ENCODE measurements around the gene EBF3.

The EBF3 gene

DNA sequence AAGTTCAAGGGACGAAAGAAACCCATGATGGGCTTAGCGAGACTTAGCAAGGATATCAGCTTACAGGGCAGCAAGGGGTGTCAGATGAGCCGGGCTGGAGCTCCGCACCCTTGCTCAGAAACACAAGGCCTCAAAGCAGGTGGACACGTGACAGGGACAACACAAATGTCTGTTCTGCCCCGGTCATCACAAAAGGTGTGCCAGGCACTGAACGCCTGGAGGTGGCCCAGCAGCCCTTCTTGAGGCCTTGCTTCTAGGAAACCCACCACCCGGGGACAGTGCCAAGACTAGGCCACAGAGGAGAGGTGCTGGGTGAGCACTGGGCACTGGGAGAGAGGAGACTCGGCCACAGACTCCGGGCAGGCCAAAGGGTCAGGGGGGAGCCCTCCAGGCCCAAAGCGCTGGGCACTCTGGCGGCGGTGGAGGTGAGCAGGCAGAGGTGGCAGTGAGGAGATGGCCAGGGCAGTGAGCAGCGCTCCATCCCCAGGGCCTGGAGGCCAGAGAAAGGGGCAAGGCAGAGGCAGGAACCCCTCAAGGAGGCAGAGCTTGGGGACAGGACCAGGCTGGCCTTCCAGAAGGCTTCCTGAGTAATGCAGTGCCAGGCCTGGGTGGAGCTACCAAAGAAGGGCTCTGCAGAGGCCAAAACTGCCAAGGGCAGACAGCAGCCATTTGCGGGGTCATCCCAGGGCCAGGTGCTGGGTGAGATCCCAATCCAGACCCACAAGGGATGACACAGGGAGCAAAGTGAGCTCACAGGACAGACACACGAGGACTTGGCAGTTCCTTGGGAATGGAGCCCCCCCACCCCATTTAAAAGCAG, 22.7 kb downstream of the EBF3 start:
- H3K4me3 ChIP-seq (replicated peaks; ENCODE audit: low read depth, low read length) = no peak overlapping the region
- no peak for DNase-seq (ENCODE audit: low read depth)
- TF ChIP-seq, protein P1, sequence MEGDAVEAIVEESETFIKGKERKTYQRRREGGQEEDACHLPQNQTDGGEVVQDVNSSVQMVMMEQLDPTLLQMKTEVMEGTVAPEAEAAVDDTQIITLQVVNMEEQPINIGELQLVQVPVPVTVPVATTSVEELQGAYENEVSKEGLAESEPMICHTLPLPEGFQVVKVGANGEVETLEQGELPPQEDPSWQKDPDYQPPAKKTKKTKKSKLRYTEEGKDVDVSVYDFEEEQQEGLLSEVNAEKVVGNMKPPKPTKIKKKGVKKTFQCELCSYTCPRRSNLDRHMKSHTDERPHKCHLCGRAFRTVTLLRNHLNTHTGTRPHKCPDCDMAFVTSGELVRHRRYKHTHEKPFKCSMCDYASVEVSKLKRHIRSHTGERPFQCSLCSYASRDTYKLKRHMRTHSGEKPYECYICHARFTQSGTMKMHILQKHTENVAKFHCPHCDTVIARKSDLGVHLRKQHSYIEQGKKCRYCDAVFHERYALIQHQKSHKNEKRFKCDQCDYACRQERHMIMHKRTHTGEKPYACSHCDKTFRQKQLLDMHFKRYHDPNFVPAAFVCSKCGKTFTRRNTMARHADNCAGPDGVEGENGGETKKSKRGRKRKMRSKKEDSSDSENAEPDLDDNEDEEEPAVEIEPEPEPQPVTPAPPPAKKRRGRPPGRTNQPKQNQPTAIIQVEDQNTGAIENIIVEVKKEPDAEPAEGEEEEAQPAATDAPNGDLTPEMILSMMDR (IDR thresholded peaks at IDR 0.05; ENCODE audit: low read length, missing control alignments) = no peak

DNA sequence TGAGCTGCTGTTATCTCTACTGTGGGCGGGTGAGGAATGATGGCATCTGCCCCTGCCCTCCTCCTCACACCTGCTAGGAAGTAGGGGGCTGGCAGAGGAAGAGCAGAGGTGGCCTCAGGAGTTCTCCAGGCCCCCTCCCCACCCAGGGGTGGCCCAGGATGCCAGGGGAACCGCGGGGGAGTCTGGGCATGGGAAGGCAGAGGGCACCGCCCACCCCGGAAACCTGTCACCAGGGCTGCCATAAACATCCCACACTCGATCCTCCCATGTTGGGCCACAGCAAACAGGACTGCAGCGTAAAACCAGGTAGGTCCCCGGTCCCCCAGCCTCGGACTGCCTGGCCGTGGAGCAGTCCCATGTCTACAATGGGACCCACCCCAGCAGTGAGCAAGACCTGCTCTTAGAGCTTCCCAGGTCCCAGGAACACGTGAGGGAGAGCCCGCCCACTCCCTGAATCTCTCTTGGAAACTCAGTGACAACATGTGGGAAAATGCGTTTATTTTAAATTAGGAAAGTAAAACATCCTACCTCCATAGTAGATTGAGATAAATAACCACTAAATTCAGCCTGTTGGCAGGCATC, 23.4 kb downstream of the EBF3 start:
- no peak for DNase-seq (ENCODE audit: low read depth)
- no peak overlapping the region for H3K4me3 ChIP-seq (replicated peaks; ENCODE audit: low read depth, low read length)
- TF ChIP-seq, protein P1 (IDR thresholded peaks at IDR 0.05; ENCODE audit: low read length, missing control alignments) = no peak

DNA sequence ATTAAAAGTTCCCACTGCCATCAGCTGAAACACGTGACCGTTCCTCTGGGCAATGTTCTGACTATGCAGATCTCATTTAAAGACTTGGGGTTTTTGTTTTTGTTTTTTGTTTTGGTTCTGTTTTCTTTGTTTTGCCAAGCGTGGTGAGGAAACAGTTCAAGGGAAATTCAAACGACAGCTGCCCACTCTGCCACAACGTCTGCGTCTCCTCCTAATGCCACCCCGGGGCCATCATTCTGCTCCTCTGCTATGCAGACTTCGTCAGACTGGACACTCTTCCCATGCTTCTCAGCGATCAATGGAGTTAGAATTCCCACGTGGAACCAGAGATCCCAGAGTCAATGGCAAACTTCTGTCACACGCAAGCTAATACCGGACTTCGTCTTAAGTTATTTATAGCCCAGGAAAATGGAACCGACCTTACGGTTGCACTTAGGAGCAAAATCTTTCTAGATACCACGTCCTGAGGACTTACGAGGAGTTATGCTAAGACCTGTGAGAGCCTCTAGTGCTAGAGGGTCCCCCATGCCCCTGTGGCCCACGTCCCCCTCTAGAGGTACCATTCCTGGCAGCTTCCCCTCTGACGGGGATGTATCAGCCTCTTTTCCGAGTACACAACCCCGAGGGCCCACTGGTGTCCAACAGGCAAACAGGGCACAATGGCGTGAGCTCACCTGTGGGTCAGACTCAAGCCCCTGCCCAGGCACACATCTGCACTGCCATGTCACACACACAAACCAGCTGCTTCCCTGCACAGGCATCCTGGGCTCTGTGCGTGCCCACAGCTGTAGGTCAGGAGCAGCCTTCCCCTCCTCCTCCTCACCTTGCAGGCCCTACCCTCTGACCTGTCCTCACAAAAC, 24.4 kb downstream of the EBF3 start:
- no peak overlapping the region for H3K4me3 ChIP-seq (replicated peaks; ENCODE audit: low read depth, low read length)
- TF ChIP-seq, protein P1 (IDR thresholded peaks at IDR 0.05; ENCODE audit: low read length, missing control alignments) = no peak
- no peak for DNase-seq (ENCODE audit: low read depth)

DNA sequence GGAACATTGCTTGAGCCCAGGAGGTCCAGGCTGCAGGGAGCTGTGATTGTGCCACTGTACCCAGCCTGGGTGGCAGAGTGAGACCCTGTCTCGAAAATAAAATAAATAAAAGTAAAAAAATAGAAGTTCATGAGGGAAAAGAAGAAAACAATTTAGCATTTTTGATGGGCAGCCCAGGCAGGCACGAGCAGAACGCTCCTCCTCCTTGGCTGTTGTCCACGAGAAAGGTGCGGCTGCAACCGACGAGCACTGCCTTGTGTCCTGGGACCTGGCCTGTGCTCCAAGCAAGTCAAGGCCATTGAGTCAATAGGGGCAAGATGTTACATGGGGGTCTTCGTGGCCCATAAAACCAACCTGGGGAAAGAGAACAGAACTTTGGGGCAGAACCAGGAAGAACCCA, 25.6 kb downstream of the EBF3 start:
- no peak overlapping the region for H3K4me3 ChIP-seq (replicated peaks; ENCODE audit: low read depth, low read length)
- DNase-seq (ENCODE audit: low read depth) = no peak
- TF ChIP-seq, protein P1 (IDR thresholded peaks at IDR 0.05; ENCODE audit: low read length, missing control alignments) = no peak

DNA sequence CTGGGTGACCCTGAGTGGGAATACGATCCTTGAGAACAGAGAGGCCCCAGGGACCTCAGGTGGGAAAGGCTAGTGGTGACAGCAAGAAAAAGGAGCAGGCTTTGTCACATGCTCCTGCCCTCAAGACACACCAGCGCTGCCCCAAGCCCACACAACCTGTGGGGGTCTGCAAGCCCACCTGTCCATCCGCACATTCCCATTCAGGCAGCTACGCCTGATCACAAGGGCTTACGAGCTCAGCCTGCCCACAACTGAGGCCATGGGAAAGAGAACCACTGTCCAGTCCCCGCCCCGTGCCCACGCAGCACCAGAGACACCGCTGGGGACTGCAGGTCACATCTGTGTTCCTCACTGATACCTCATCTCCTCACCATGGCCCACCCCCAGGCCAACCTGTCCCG, 26.7 kb downstream of the EBF3 start:
- no peak for DNase-seq (ENCODE audit: low read depth)
- no peak overlapping the region for H3K4me3 ChIP-seq (replicated peaks; ENCODE audit: low read depth, low read length)
- TF ChIP-seq, protein P1 (IDR thresholded peaks at IDR 0.05; ENCODE audit: low read length, missing control alignments) = no peak

DNA sequence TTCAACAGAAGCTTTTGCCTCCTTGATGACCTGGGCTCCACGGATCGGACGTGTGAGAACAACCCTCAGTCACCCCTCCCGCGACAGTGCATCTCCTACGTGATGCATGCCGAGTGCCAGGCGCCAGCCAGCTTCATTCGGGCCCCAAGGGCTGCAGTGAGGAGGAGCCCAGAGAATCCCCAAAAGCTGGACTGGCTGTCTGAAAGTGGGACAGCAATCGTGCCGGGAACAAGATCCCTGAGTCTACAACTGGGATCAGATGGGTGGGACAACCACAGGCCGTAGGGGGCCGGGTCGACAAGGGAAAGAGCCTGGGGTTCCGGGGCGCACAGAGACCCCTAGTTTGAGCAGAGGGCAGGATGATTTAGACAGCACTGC, 27.2 kb downstream of the EBF3 start:
- no peak for DNase-seq (ENCODE audit: low read depth)
- H3K4me3 ChIP-seq (replicated peaks; ENCODE audit: low read depth, low read length) = no peak overlapping the region
- TF ChIP-seq, protein P1 (IDR thresholded peaks at IDR 0.05; ENCODE audit: low read length, missing control alignments) = no peak
